ENCODE measurements around the gene SPTBN1. TPM values are rescaled to one million over a fixed set of nuclear protein-coding genes. Genes with fewer than 3 reads are reported as not detected.
"Not testable (repeated sequence)": the region's sequence is repeated elsewhere in the genome, so short reads cannot be mapped to it uniquely, and the experiment has no call there.

Gene SPTBN1
- total and polyA plus RNA-seq, 2 experiments from 2014 or later, result 58.1 to 204 TPM

GRCh38 chr2:54483426-54483825 lies 27.3 kb downstream of the SPTBN1 start:
- 0 out of 2 replicates have a peak, but pooled peaks cover 7% of the 10 kb centered on the region for H3K4me1 ChIP-seq (ENCODE audit: insufficient read depth)
- H3K36me3 Mint-ChIP-seq (ENCODE audit: low read depth), result peaks cover 29% of the 10 kb centered on the region
- peaks cover 14% of the 10 kb centered on the region for H3K9me3 Mint-ChIP-seq
- ATAC-seq (no peak), DNase-seq (ENCODE audit: low spot score) (no peak)
- H3K4me3 ChIP-seq, result no peak overlapping the region
- peaks cover 46% of the 10 kb centered on the region for H3K79me2 ChIP-seq (replicated peaks; ENCODE audit: insufficient read depth)
- no peak for TF ChIP-seq ZNF331 (CRISPR knock-in tag; IDR thresholded peaks at IDR 0.05; ENCODE audit: low read depth)
- TF ChIP-seq JUNB (IDR thresholded peaks at IDR 0.05; ENCODE audit: unreplicated experiment), result no peak
- no peak for TF ChIP-seq NANOG (IDR thresholded peaks at IDR 0.05; ENCODE audit: borderline replicate concordance)
- TF ChIP-seq CREB1 (CRISPR knock-in tag; IDR thresholded peaks at IDR 0.05; ENCODE audit: low read depth), result no peak
- no peak for TF ChIP-seq EZH2phosphoT487 (IDR thresholded peaks at IDR 0.05; ENCODE audit: unreplicated experiment)
- no peak overlapping the region for H3K27ac ChIP-seq (ENCODE audit: low read depth)
- H3K27me3 ChIP-seq (ENCODE audit: insufficient read depth), result no peaks in the 10 kb centered on the region
- no peaks in the 10 kb centered on the region for H3K9me2 ChIP-seq (ENCODE audit: insufficient read depth)
- H3K27me3 Mint-ChIP-seq (ENCODE audit: insufficient read depth, low read depth, poor library complexity), result peaks cover 4% of the 10 kb centered on the region
- no peak overlapping the region for H2AFZ ChIP-seq
- H3F3A ChIP-seq (replicated peaks; ENCODE audit: low read depth), result no peaks in the 10 kb centered on the region
- H3K4me3 Mint-ChIP-seq, result no peak overlapping the region
- no peaks in the 10 kb centered on the region; the same call in 1 of the 2 replicates for H4K20me1 ChIP-seq (replicated peaks; ENCODE audit: insufficient read depth)
- peak overlapping the region; percentile 10; the same call in 1 of the 2 replicates for H3K27ac Mint-ChIP-seq
- H3K4me1 Mint-ChIP-seq, result peaks cover 28% of the 10 kb centered on the region
- H3K36me3 ChIP-seq (ENCODE audit: insufficient read depth), result 0 out of 2 replicates have a peak, but pooled peaks cover 6% of the 10 kb centered on the region
- no peak overlapping the region for H3K4me2 ChIP-seq

- not testable (repeated sequence) for H3K36me3 ChIP-seq (ENCODE audit: insufficient read depth); H3K4me3 Mint-ChIP-seq; H3K9me2 ChIP-seq (ENCODE audit: insufficient read depth); H3K27me3 ChIP-seq (ENCODE audit: insufficient read depth); DNase-seq (ENCODE audit: low spot score); H3K27ac Mint-ChIP-seq; H3K27ac ChIP-seq (ENCODE audit: low read depth); H3K27me3 Mint-ChIP-seq (ENCODE audit: insufficient read depth, low read depth, poor library complexity); H4K20me1 ChIP-seq (replicated peaks; ENCODE audit: insufficient read depth); H2AFZ ChIP-seq; H3K4me3 ChIP-seq; ATAC-seq; H3K4me2 ChIP-seq; H3K4me1 ChIP-seq (ENCODE audit: insufficient read depth); H3F3A ChIP-seq (replicated peaks; ENCODE audit: low read depth)
- Mint-ChIP-seq H3K9me3 (peaks cover 14% of the 10 kb centered on the region), H3K36me3 (ENCODE audit: low read depth) (peaks cover 29% of the 10 kb centered on the region), H3K4me1 (peaks cover 28% of the 10 kb centered on the region)
- H3K79me2 ChIP-seq (replicated peaks; ENCODE audit: insufficient read depth), result peaks cover 37% of the 10 kb centered on the region
These were observed 29.6 kb downstream of the SPTBN1 start for GRCh38 chr2:54485756-54486155.

DNA sequence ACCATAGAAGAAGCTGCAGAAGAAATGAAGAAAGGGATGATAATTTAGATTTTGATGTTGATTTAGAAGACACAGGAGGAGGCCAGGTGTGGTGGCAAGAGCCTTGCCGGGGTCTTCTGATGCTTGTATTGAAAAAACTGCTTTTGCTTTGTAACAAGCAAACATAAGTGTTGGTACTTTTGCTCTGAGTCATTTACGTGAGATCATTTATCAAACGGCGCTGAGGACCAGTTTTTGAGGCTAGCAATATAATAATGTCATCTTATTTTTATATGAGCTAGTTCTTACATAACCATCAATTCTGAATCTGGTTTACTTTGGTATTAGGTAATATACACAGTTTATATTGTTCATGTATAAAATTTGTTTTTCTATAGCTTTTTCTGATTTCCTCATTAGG lies 30.6 kb downstream of the SPTBN1 start:
- Histone ChIP-seq H3K27ac (ENCODE audit: low read depth) (no peak overlapping the region), H3K27me3 (ENCODE audit: insufficient read depth) (no peaks in the 10 kb centered on the region), H3K4me2 (no peak overlapping the region), H3F3A (replicated peaks; ENCODE audit: low read depth) (no peaks in the 10 kb centered on the region), H3K4me3 (no peak overlapping the region), H3K9me2 (ENCODE audit: insufficient read depth) (no peaks in the 10 kb centered on the region), H2AFZ (no peak overlapping the region), H3K79me2 (replicated peaks; ENCODE audit: insufficient read depth) (peaks cover 35% of the 10 kb centered on the region), H3K4me1 (ENCODE audit: insufficient read depth) (no peaks in the 10 kb centered on the region), H4K20me1 (replicated peaks; ENCODE audit: insufficient read depth) (no peaks in the 10 kb centered on the region), H3K36me3 (ENCODE audit: insufficient read depth) (0 out of 2 replicates have a peak, but pooled peaks cover 6% of the 10 kb centered on the region)
- Mint-ChIP-seq H3K4me3 (no peak overlapping the region), H3K36me3 (ENCODE audit: low read depth) (peaks cover 29% of the 10 kb centered on the region), H3K27ac (no peak overlapping the region), H3K9me3 (peaks cover 14% of the 10 kb centered on the region), H3K4me1 (peaks cover 24% of the 10 kb centered on the region), H3K27me3 (ENCODE audit: insufficient read depth, low read depth, poor library complexity) (peaks cover 9% of the 10 kb centered on the region)
- no peak for ATAC-seq
- TF ChIP-seq EZH2phosphoT487 (IDR thresholded peaks at IDR 0.05; ENCODE audit: unreplicated experiment) (no peak), ZNF114 (CRISPR knock-in tag; IDR thresholded peaks at IDR 0.05) (no peak), STAT1 (IDR thresholded peaks at IDR 0.05; ENCODE audit: unreplicated experiment) (no peak), ZNF331 (CRISPR knock-in tag; IDR thresholded peaks at IDR 0.05; ENCODE audit: low read depth) (no peak), EZH2 (IDR thresholded peaks at IDR 0.05; ENCODE audit: low read depth, unreplicated experiment) (no peak), CTCF (conservative IDR thresholded peaks at IDR 0.05; ENCODE audit: low read depth in 2 of 2) (no peak)
- TF ChIP-seq, protein P1, sequence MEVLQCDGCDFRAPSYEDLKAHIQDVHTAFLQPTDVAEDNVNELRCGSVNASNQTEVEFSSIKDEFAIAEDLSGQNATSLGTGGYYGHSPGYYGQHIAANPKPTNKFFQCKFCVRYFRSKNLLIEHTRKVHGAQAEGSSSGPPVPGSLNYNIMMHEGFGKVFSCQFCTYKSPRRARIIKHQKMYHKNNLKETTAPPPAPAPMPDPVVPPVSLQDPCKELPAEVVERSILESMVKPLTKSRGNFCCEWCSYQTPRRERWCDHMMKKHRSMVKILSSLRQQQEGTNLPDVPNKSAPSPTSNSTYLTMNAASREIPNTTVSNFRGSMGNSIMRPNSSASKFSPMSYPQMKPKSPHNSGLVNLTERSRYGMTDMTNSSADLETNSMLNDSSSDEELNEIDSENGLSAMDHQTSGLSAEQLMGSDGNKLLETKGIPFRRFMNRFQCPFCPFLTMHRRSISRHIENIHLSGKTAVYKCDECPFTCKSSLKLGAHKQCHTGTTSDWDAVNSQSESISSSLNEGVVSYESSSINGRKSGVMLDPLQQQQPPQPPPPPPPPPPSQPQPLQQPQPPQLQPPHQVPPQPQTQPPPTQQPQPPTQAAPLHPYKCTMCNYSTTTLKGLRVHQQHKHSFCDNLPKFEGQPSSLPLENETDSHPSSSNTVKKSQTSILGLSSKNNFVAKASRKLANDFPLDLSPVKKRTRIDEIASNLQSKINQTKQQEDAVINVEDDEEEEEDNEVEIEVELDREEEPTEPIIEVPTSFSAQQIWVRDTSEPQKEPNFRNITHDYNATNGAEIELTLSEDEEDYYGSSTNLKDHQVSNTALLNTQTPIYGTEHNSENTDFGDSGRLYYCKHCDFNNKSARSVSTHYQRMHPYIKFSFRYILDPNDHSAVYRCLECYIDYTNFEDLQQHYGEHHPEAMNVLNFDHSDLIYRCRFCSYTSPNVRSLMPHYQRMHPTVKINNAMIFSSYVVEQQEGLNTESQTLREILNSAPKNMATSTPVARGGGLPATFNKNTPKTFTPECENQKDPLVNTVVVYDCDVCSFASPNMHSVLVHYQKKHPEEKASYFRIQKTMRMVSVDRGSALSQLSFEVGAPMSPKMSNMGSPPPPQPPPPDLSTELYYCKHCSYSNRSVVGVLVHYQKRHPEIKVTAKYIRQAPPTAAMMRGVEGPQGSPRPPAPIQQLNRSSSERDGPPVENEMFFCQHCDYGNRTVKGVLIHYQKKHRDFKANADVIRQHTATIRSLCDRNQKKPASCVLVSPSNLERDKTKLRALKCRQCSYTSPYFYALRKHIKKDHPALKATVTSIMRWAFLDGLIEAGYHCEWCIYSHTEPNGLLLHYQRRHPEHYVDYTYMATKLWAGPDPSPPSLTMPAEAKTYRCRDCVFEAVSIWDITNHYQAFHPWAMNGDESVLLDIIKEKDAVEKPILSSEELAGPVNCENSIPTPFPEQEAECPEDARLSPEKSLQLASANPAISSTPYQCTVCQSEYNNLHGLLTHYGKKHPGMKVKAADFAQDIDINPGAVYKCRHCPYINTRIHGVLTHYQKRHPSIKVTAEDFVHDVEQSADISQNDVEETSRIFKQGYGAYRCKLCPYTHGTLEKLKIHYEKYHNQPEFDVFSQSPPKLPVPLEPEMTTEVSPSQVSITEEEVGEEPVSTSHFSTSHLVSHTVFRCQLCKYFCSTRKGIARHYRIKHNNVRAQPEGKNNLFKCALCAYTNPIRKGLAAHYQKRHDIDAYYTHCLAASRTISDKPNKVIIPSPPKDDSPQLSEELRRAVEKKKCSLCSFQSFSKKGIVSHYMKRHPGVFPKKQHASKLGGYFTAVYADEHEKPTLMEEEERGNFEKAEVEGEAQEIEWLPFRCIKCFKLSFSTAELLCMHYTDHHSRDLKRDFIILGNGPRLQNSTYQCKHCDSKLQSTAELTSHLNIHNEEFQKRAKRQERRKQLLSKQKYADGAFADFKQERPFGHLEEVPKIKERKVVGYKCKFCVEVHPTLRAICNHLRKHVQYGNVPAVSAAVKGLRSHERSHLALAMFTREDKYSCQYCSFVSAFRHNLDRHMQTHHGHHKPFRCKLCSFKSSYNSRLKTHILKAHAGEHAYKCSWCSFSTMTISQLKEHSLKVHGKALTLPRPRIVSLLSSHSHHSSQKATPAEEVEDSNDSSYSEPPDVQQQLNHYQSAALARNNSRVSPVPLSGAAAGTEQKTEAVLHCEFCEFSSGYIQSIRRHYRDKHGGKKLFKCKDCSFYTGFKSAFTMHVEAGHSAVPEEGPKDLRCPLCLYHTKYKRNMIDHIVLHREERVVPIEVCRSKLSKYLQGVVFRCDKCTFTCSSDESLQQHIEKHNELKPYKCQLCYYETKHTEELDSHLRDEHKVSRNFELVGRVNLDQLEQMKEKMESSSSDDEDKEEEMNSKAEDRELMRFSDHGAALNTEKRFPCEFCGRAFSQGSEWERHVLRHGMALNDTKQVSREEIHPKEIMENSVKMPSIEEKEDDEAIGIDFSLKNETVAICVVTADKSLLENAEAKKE (CRISPR knock-in tag; IDR thresholded peaks at IDR 0.05), result no peak
- no peak for DNase-seq (ENCODE audit: low spot score)

Data from GM23338 (cell line).